GM21825 (cell line): ENCODE results near the gene COL25A1.

ENCODE experiments used
- ATAC-seq: cut with Tn5 transposase; IDR thresholded peaks from one replicate; pipeline ENCODE4 v1.9.1; 2021; ENCODE audit warnings: mild to moderate bottlenecking, moderate library complexity; ENCODE audit not compliant: unreplicated experiment

COL25A1 gene

GRCh38 chr4:108783665-108784463 is 518.6 kb downstream of the COL25A1 start:
- no peak for ATAC-seq

GRCh38 chr4:108779958-108780357 is 522.5 kb downstream of the COL25A1 start:
- no peak for ATAC-seq

- ATAC-seq, result no peak
Observed at GRCh38 chr4:108777388-108777787, 525.1 kb downstream of the COL25A1 start.

GRCh38 chr4:108775921-108776320 is 526.5 kb downstream of the COL25A1 start:
- no peak for ATAC-seq

- no peak for ATAC-seq
Observed at GRCh38 chr4:108774809-108775530, 527.5 kb downstream of the COL25A1 start.

- no peak for ATAC-seq
Observed at GRCh38 chr4:108772402-108772801, 530.1 kb downstream of the COL25A1 start.

GRCh38 chr4:108766058-108766457 is 536.4 kb downstream of the COL25A1 start:
- ATAC-seq, result no peak

- no peak for ATAC-seq
Observed at GRCh38 chr4:108763986-108764385, 538.5 kb downstream of the COL25A1 start.

GRCh38 chr4:108763226-108763593 is 539.2 kb downstream of the COL25A1 start:
- no peak for ATAC-seq

- no peak for ATAC-seq
Observed at GRCh38 chr4:108762559-108763225, 539.8 kb downstream of the COL25A1 start, which contains the start of gene ETNPPL. ETNPPL (minus strand) TSS chr4:108763053; CDS start chr4:108762898, 155 bp downstream.
